Superior temporal gyrus (tissue), 1 donor: ENCODE measurements around the gene TRAF3.
"Not testable (repeated sequence)": the region's sequence is repeated elsewhere in the genome, so short reads cannot be mapped to it uniquely, and the experiment has no call there.

Experiments
- DNase-seq: peaks from one replicate; pipeline ENCODE4 v3.0.0-alpha.2; 2016; ENCODE audit errors: extremely low spot score

The TRAF3 gene

DNA sequence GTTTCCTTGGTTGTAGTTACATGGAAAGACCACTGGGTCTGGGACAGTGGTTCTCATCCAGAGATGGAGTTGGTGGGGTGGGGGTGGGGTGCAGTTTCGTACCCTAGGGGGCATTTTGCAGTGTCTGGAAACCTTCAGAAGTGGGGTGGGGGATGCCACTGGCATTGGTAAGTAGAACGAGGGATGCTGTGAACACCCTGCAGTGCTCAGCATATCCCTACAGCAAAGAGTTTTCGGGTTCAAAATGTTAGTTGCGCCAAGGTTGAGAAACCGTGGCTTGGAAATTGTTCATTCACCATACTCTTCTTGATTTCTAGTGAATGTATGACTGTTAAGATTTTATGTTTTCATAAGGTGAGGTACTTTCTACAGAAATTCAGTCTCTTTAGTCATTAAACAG, 28.7 kb downstream of the TRAF3 start:
- no peak for DNase-seq

DNA sequence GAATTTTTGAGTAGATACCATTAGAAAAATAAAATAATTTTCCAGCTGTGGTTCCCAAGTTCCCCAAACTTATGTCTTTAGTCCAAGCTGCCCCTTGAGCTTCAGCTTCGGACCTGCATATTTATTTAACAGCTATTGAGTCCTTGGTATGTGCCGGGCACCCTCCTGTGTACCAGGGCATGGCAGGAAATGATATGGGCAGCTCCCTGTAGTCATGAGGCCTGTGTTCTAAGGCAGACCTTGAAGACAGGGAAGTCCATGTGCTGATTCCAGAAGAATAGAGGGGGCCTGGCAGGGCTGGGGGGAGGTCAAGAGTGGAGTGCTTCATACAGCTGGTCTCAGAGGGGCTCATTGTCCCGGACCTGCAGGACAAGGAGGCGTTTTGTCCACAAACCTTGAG, 29.2 kb downstream of the TRAF3 start:
- DNase-seq, result no peak

DNA sequence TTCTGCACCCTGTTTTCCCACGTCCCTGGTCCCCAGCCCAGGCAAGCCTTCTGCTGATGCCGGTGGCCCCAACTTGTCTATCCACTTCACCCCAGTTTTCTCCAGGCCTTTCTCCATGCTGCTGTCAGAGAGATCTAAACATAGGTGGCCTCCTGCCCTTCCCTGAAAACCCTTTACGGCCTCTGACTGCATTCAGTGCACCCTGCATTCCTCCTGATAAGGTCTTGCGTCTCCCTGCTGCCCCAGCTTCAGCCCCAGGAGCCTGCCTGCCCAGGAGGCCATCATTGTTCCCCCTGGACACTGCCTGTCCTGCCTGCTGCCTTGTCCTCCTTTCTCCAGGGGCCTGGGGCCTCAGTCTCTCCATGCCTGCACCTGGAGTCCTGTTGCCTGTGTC, 29.8 kb downstream of the TRAF3 start:
- DNase-seq, result no peak

DNA sequence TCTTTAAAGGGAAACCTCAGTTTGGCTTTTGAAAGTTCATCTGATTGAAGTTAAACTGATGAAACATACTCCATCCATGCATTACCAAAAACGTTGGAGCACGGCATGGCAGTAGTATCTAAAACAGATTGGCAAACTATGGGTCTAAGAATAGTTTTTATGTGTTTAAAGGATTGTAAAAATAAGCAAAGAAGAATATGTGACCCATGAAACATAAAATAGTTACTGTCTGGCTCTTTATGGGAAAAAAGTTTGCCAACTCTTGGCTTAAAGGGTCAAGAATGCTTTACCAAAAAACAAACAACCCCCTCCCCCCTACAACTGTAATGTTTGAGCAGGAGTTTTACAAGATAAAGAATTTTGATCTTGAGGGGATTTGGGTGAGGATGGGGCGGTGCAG, 32.6 kb downstream of the TRAF3 start:
- no peak for DNase-seq

DNA sequence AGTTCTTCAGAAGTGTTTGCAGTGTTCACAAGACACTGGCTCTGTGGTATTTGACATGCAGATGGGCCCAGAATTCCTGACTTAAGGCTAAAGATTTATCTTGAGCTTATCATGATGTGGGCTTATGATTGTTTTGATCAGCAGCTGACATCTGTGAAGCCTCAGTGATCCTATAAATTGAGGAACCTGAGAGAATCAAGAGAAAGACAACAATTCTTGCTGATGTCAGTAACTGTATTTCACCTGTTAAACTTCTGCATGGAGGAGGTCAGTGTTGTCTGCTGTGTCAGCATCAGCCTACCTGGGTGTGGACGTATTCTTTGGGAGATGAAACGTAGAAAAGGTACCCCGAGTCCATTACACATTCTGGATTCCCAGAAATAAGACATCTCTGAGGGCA, 33.3 kb downstream of the TRAF3 start:
- DNase-seq, result no peak

GRCh38 chr14:102811254-102811963, 34.2 kb downstream of the TRAF3 start:
- no peak for DNase-seq

- no peak for DNase-seq
These were observed 34.7 kb downstream of the TRAF3 start for GRCh38 chr14:102811971-102812370.

- DNase-seq, result no peak
These were observed 36.4 kb downstream of the TRAF3 start for GRCh38 chr14:102813691-102814090.

- DNase-seq, result no peak
These were observed 40.1 kb downstream of the TRAF3 start for GRCh38 chr14:102817318-102817717.

- DNase-seq, result no peak
These were observed 41.0 kb downstream of the TRAF3 start for GRCh38 chr14:102817942-102818940.

- peak; percentile 24 for DNase-seq
These were observed 42.0 kb downstream of the TRAF3 start for GRCh38 chr14:102819176-102819628.

DNA sequence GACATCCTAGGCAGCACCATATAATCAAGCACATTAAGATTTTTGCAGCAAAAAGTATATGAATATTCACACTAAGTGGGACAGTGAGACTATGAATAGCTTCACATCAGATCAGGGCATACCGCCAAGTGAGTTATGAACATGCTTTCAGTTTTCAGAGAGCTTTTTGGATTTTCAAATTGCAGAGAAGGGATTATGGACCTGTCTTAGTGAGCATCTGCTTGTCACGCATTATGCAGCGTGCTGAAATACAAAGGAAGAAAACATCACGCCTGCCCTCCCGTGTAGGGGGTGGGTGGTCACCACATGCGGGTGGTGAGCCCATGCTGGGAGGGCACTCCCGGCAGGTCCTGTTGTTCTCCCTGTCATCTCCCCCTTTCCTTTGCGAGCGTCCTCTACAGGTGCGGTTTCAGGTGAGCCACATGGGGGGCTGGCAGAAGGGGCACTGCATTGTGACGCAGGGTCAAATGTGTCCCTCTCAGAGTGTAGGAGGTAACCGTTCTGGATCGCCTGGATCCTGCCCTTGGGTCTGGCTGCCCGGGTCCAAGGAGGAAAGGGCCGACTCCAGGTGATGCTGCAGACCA, 42.6 kb downstream of the TRAF3 start:
- DNase-seq, result peak; percentile 70

DNA sequence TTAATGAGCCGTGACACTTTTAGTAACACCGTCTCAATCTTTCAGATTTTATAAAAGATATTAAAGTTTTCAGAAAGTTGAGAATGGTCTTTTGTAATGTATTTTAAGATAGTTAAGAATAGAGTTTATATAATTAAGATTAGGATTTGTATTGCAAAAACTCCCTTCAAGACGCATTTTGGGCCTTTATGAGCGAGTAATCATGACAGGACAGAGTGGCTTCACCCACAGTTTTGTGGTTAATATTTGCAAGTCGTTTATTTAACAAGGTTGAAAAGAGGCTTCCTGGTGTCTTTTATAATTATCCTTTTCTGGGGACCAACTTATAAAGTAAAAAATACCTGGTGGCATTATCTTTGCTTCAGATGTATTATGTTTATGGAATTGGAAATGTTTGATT, 44.0 kb downstream of the TRAF3 start:
- DNase-seq, result no peak

DNA sequence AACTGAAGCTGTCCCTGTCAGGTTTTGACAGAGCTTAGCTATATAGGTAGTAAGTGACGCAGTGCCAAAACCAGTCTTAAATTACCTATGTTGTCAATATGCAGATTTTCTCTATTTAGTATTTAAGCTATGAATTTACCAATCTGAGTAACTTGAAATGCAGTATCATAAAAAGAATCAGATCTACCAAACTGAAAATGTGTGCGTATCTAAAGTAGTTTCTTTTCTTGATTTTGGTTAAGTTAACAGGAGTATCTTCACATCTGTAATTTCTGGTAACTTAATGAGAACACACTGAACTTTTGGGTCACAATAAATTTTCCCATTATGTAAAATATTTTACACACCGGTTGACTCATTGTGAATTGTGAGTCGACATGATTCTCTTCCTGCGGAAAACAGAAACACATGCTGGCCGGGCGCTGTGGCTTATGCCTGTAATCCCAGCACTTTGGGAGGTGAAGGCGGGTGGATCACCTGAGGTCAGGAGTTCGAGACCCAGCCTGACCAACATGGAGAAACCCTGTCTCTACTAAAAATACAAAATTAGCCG, 45.1 kb downstream of the TRAF3 start:
- DNase-seq, result no peak

DNA sequence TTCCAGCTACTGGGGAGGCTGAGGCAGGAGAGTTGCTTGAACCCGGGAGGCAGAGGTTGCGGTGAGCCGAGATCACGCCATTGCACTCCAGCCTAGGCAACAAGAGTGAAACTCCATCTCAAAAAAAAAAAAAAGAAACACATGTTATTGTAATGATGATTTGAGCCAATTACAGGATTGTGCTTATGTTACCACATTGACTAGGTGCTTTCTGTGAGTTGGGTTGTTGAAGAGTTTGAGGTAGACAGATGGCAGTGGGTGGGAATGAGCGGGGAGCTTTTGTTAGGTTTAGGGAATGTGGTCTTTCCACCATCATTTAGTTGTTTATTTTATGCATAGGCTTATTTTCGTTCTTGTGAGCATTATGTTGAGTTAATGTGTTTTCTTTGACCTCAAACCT, 45.6 kb downstream of the TRAF3 start:
- DNase-seq, result not testable (repeated sequence)

DNA sequence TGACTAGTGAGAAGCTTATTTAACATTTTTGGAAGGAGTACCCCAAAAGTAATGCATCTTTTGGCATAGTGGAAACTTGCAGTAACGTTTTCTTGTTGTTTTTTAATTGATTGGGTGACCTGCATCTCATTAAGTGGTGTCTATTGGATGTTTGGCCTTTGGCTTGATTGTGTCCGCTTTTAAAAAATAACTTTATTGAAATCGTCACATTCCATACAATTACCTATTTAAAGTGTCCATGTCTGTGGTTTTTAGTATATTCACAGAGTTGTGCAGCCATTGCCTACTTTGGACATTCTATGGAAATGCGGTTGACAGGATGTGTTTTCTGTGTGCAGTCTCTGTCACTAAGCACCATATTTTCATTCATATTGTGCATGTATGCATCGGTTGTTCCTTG, 46.3 kb downstream of the TRAF3 start:
- no peak for DNase-seq

DNA sequence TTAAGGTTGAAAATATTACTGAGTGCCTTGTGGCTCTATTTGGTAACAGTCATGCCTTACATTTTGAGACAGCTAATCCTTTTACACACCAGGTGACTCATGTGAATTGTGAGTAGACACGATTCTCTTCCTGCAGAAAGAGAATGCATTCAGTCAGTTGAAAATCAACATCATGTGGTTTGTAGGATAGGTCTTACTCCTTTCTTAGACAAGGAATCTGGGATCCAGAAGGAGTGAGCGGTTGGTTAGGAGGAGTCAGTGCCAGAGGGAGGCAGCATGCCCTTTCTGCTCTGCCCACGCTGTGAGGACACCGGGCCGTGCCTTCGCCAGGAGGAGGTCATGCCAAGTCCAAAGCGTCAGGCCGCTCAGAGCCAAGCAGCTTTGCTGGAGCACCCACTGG, 47.6 kb downstream of the TRAF3 start:
- DNase-seq, result peak; percentile 32

GRCh38 chr14:102825307-102826095, 48.3 kb downstream of the TRAF3 start:
- DNase-seq, result no peak

DNA sequence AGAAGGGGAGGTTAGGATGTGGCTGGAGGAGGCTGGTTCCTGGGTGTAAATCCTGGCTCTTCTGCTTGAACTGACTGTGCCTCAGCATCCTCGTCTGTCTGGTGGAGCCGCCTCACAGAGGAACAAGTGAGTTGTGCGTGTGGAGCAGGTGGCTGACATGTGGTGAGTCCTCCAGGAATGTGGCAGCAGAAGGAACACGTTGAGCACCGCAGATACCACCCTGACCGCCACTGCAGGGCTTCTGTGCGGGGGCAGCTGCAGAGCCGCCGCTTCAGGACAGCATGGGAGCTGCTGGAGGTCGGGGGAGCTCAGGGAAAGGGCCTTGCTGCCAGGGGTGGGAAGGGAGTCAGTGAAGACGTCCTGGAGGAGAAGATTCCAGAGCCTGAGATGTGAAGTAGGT, 48.9 kb downstream of the TRAF3 start:
- no peak for DNase-seq

GRCh38 chr14:102826751-102827675, 49.8 kb downstream of the TRAF3 start:
- DNase-seq, result no peak
